ENCODE measurements around the gene PSME4.

GRCh38 chr2:53856272-53856671 is 114.5 kb downstream of the PSME4 start:
- TF ChIP-seq CTCF (IDR thresholded peaks at IDR 0.05) (no peak), POLR2A (IDR thresholded peaks at IDR 0.05) (no peak), EP300 (IDR thresholded peaks at IDR 0.05) (no peak), POLR2AphosphoS5 (IDR thresholded peaks at IDR 0.05) (no peak)

All from suprapubic skin (tissue), 4 donors.